NCI-H146 treated with DMSO at 0.1 percent for 48 hours (cell line): ENCODE measurements around the gene KRT76.

ENCODE experiments used
- DNase-seq: peaks from one replicate; lab custom pipeline; 2025; ENCODE audit not compliant: unreplicated experiment; lab: John Stamatoyannopoulos, UW

Gene KRT76

DNA sequence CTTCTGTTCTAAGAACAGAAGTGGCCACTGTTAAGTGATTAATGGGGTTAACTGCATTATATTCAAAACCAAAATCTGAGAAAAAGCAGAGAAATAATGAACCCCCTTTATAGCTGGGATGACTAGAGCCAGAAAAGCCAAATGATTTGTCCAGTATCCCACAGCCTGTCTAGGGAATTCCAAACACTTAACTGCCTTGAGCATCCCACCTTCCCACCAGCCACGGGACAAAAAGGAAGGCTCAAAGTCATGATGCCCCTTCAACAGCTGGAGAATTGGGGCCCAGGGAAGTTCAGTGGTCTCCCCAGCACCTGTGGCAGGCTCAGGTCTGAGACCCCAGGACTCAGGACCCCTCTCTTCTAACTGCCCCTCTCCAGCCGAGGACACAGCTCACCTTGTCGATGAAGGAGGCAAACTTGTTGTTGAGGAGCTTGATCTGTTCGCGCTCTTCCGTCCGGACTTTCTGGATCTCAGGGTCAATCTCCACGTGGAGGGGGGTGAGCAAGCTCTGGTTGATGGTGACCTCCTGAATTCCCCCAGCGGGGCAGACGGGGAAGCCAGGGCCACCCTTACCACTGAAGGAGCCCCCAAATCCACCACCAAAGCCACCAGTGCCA is 36.2 kb upstream of the KRT76 start:
- no peak for DNase-seq

DNA sequence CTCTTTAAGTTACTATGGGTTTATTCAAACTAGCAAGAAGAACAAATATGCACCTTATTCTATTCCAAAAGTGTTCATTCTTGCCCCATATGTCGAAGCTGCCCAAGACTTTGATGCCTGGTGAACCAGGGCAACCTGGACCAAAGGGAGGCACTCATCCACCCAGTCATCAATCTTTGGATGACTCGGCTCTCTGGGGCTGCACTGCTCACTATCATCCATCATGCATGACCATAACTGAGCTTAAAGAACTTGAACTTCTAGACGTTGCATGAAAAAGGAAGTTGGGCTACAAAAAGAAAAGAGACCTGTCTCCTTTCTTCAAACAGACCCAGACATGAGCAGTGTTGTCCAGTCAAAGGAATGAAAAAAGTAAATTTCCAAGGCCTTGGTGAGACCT is 35.6 kb upstream of the KRT76 start:
- no peak for DNase-seq

DNA sequence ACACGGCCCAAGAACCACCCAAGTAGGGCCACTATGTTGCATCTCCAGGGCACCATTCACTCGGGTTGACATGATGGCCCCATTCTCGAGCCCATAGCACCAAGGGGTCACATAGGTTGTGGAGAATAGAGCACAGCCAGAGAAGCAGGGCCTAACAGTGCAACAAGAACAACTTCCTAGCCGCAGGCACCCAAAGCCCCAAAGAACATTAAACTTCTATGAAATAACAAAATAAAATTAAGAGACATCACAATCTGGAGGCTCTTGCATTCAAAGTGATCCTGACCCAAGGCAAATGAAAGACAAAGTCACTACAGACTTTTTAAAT is 34.9 kb upstream of the KRT76 start:
- no peak for DNase-seq

- no peak for DNase-seq
These were observed 34.3 kb upstream of the KRT76 start for GRCh38 chr12:52811191-52812072.

- no peak for DNase-seq
These were observed 33.4 kb upstream of the KRT76 start for GRCh38 chr12:52810554-52810953.

GRCh38 chr12:52809166-52809565 is 32.0 kb upstream of the KRT76 start:
- no peak for DNase-seq

DNA sequence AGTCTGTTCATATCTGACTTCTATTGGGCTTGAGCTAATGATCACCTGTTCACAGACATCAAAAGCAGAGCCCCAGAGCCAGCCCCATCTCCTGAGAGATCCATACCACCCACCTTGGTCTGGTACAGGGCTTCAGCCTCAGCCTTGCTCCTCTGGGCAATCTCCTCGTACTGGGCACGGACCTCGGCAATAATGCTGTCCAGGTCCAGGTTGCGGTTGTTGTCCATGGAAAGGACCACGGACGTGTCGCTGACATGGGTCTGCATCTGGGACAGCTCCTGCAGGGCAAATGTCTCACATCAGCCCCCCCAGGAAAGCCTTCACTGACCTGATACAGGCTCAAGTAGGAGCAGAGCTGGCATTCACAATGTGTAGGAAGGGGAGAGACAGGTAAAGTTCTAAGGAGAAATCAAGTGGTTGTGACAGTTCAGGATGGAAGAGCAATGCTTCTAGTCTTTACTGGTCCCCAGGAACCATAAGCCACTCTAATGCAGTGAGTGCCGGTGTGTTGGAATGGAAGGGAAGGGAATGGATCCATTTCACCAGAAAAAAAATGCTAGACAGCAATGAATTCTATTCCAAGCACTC is 31.5 kb upstream of the KRT76 start:
- no peak for DNase-seq

- no peak for DNase-seq
These were observed 30.7 kb upstream of the KRT76 start for GRCh38 chr12:52807544-52808470.

DNA sequence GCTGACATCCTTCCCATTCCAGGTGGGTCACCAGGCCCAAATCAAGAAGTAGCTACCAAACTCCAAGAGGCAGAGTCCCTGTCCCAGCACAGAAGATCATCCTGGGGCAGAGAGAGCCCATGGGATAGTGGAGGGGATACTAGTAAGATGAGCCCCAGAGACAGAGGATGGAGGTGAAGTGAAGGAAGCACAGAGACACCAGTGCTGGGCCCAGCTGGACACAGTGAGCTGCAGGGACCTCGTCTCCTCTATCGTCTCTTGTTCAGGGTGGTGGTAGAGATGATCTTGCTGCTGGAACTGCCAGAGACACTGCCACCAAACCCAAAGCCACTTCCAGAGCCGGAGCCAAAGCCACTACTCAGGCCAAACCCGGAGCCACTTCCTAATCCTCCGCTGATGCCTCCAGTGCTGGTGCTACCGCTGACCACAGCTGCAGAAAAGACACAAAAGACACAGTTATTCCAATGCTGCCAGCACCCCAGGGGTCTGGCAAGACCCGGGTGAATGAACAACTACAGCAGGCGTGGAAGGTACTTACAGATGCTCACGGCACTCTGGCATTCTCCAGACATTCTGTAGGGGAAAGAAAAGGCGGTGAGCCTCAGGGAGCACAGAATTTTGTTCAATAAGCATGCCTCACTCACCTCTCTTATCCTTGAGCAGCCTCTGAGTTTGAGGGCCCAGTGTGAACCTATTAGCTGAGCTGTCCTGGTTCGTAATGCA is 29.8 kb upstream of the KRT76 start:
- DNase-seq = no peak

- DNase-seq = no peak
These were observed 29.1 kb upstream of the KRT76 start for GRCh38 chr12:52806169-52806811.

- DNase-seq = no peak
These were observed 28.6 kb upstream of the KRT76 start for GRCh38 chr12:52805739-52806138.

DNA sequence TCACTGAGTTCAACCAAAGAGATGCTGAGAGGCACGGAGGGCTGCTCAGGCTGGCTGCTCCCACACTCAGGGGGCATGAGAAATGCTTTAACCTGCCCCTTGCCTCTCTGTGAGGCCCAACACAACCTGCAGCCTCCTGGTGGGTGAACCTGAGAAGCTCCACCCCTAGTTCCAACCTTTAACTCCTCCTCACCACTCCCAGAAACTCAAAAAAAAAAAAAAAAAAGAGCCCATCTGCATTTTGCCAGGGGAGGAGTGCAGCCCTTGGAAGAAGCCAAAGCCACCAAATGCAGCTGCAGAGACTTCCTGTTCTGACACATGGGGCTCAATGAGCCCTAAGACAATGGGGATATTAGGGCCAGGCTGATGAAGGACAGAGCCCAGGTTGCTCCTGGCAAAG is 27.9 kb upstream of the KRT76 start:
- no peak for DNase-seq

DNA sequence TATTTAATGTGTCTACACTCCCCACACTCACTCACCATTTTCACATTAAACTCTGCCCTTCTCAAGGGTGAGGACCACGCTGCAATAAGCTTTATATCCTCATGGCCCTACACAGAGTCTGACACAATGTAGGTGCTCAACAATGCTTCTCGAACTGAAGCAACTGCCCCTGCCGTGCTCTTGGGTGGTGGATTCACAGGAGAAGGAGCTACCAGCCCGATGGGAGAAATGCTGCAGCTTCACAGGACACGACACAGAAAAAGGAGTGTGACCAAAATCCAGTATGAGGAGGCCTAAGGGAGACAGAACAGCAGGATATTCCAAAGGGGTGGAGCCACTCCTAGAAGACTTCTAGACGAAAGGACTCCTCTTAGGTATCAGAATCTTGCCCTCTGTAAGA is 25.3 kb upstream of the KRT76 start:
- no peak for DNase-seq

- DNase-seq = no peak
These were observed 24.6 kb upstream of the KRT76 start for GRCh38 chr12:52801773-52802172.

DNA sequence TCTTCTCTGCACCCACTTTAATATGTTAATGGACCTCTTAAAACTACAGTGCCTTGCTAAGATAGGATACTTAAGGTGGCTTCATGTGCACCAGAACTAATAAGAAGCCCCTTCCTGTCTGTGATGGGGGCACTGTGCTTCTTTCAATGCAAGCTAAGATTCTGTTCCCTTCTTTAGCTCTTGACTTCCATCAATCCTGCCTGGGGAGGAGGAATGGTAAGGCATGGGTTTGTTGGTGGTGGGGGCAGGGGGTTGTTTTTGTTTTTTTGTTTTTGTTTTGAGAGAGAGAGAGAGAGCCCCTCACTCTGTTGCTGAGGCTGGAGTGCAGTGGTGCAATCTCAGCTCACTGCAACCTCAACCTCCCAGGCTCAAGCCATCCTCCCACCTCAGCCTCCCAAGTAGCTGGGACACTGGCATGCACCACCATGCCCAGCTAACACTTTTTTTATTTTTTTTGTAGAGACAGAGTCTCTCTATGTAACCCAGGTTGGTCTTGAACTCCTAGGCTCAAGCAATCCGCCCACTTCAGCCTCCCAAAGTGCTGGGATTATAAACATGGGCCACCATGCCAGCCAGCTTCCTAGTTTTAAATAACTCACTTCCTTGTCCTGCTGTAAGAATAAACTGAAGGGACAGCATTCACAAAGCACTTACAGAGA is 23.2 kb upstream of the KRT76 start:
- no peak for DNase-seq

GRCh38 chr12:52799505-52800211 is 22.5 kb upstream of the KRT76 start:
- DNase-seq = peak; percentile 54

- DNase-seq = no peak
These were observed 21.7 kb upstream of the KRT76 start for GRCh38 chr12:52798671-52799504.

GRCh38 chr12:52798003-52798670 is 21.0 kb upstream of the KRT76 start:
- no peak for DNase-seq
